LHCN-M2 (cell line): ENCODE results near the gene HSPB1. TPM values are rescaled to one million over a fixed set of nuclear protein-coding genes. Genes with fewer than 3 reads are reported as not detected.
"Not testable (repeated sequence)": the region's sequence is repeated elsewhere in the genome, so short reads cannot be mapped to it uniquely, and the experiment has no call there.

Experiments used
- DNase-seq: peaks from one replicate; pipeline ENCODE4 v3.0.0-alpha.2; 2012; ENCODE audit warnings: low read depth
- total RNA-seq: library from RNA; depleted of rRNA; stranded (reverse); fragments of >200 nt; gene quantifications from 2 replicates; pipeline ENCODE4 v1.2.3, GENCODE V29; 2014; rRNA removed

Gene HSPB1
- total RNA-seq, 1 experiment from 2014 or later, result 189 TPM

GRCh38 chr7:76333511-76334101 is 31.1 kb downstream of the HSPB1 start:
- DNase-seq, result no peak

- no peak for DNase-seq
Observed at GRCh38 chr7:76334320-76334967, 32.0 kb downstream of the HSPB1 start.

DNA sequence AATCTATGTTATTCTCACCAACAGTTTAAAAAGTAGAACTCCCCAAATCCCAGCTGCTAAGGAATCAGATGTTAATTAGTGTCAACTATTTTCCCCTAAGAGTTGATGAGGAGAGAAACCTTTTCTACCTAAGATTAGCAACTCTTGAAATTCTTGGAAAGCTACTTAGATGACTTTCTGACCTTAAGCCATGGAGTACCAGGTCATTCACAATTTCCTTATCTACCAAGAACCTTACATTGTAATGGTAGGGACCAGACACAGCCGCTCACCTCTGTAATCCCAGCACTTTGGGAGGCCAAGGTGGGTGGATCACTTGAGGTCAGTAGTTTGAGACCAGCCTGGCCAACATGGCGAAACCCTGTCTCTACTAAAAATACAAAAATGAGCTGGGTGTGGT is 32.9 kb downstream of the HSPB1 start:
- DNase-seq, result not testable (repeated sequence)

GRCh38 chr7:76336094-76336493 is 33.6 kb downstream of the HSPB1 start:
- no peak for DNase-seq

- no peak for DNase-seq
Observed at GRCh38 chr7:76337147-76337546, 34.7 kb downstream of the HSPB1 start.

- DNase-seq, result no peak
Observed at GRCh38 chr7:76338298-76339084, 36.0 kb downstream of the HSPB1 start.

DNA sequence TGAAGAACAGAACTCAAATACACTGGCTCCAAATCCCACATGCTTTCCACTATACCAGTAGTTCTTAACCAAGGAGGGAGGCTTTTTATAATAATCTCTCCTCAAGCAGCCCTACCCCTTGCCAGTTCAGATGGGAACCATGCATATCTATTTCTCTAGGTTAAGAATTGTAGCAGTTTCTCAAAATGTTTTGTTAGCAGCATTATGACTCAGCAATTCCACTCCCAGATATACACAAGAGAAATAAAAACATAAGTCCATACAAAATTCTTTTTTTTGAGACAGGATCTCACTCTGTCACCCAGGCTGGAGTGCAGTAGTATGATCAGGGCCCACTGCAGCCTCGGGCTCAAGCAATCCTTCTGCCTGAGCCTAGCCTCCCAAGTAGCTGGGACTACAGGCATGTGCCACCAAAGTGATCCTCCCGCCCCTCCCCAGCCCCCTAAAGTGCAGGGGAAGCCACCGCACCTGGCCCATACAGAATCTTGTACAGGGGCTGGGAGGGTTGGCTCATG is 38.2 kb downstream of the HSPB1 start:
- peak; percentile 87 for DNase-seq

- DNase-seq, result no peak
Observed at GRCh38 chr7:76342222-76342621, 39.7 kb downstream of the HSPB1 start.

DNA sequence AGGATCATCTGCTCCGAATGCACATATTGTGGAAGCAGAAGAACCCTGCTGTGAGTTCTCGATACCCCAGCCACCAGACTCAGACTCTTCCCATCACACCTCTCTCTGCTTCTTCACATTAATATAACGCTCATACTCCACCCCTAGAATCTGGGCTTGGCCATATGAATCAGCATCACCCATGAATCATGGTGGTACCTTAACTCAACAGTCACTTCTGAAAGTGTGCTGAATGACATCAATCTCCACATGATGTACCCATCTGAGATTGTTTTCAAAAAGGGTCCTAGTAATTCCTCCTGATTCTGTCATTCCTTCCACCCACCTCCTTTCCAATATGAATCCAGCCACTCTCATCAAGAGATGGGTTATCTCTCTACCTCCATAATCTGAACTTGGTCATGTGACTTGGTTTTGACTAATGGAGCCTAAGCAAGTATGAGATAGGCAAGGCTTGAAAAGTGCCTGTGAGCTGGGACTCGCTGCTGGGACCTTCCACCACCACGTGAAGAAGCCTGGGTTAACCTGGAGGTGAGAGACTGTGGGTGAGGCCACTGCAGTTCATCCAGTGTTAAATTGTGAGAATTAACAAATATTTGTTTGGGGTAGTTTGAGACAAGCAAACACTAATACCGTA is 40.9 kb downstream of the HSPB1 start:
- peak; percentile 40 for DNase-seq

DNA sequence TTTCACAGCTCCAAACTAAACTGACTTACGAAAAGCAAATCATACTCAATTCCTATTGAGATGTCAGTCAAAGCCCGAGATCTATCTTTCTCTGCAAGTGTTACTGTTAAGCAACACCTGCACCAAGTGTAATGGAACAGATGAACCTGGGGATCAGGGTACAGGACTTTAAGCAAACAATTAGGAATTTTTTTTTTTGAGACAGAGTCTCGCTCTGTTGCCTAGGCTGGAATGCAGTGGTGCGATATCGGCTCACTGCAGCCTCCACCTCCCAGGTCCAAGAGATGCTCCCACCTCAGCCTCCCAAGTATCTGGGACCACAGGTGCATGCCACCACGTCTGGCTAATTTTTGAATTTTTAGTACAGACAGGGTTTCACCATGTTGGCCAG is 41.5 kb downstream of the HSPB1 start:
- no peak for DNase-seq

DNA sequence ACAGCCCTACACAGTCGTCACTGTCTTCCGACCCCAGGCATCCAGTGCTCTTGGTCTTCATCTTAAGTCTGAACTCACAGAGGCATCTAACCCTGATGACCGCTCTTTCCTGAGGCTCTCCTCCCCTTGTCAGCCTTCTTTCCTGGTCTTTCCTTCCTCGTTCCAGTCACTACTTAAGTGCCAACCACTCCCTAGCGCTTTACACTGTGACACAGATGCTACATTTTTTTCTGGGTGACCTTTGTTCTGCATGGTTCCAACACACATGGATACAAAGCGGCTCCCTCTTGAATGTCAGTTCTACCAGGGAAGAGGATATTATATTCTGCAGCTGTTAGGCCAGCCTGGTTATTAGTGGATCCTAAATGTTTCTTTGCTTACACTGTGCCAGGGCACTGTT is 43.6 kb downstream of the HSPB1 start:
- no peak for DNase-seq

DNA sequence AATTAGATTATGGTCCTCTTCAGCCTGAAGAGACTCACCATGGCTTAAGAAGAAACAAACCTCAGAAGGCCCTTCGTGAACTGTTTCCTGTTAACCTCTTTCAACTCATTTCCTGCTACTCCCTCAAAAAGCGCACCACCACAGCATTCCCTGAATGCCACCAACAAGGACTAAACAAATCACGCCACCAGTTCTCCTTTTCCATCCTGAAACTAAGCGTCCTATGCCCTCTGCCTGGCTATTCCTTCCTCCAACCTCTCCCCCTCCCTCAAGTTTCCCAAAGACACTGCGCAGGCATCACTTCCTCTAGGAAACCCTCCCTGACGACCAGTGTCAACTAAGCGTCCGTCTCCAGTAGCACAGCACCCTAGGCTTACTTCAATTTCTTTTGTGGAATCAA is 44.3 kb downstream of the HSPB1 start:
- DNase-seq, result no peak

DNA sequence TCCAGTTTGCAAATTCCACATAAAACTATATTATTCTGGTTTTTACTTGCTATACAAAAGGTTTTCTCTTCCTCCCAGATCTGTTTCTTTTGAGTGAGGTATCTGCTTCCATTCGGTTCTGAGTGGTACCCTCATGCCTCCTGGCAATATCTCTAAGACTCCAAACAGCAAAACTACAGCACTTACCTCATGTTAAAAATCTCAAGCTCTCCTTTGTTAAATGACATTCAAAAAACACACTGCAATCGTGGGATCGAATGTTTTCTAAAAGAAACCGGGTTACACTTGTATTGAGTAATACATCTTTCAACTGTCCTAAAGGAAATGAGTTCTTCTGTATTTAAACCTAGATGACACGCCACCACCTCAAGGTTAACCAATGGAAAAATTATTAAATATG is 45.2 kb downstream of the HSPB1 start:
- DNase-seq, result no peak

DNA sequence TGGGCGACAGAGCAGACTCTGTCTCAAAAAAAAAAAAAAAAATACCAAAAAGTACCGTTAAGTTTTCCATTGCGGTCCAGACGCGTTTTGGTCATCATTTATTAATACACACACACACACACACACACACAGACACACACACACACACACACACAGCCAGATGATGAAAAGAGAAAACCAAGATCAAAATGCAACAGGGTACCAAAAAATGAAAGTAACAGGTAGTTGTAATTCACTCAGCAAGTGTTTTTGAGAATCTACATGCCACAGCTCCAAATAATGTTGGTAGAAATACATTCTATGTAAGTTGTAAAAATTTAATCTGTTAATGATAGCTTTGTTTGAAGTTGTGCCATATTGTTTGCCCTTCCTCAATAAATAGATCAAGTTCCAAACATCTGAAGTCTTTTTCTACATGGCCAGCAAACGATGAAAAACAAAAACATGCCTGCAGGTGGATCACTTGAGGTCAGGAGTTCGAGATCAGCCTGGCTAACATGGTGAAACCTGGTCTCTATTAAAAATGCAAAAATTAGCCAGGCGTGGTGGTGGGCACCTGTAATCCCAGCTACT is 46.9 kb downstream of the HSPB1 start:
- DNase-seq, result no peak

DNA sequence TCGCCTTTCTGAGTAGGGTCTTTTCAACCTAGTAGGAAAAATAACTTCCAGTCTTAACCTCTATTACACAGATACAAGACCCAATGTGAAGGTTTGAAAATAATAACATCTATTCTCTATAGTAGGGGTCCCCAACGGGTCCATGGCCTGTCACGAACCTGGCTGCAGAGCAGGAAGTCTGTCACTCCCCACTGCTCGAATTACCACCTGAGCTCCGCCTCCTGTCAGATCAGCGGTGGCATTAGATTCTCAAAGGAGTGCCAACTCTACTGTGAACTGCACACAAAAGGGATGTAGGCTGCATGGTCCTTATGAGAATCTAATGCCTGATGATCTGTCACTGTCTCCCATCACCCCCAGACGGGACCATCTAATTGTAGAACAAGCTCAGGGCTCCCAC is 48.9 kb downstream of the HSPB1 start:
- DNase-seq, result no peak

DNA sequence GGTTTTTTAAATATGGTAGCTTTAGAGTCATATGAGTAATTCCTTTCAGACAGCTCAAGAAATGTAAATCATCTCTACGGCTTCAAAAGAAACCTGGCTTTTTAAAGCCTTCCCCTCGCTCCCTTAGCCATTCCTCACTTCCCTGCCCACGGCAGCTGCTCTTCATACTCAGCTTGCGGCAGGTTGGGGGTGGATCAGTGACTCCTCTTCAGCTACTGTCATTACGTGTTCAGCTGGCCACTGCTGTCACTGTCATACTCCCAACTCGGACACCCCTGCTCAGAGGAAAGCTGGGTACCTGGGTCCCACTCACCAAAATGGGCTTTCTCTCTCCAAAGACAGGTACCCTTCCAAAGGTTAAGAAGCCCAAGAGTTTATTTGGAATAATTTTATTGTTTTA is 49.7 kb downstream of the HSPB1 start:
- DNase-seq, result peak; percentile 93

DNA sequence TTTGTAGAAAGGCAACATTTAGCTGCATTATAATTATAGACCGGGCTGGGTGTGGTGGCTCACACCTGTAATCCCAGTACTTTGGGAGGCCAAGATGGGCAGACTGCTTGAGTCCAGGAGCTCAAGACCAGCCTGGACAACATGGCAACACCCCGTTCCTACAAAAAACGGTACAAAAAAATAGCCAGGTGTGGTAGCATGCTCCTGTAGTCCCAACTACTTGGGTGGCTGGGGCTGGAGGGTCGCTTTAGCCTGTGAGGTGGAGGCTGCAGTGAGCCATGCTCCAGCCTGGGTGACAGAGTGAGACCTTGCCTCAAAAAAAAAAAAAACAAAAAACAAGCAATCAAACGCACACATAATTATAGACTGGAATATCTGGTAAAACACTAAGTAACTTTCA is 51.3 kb downstream of the HSPB1 start:
- no peak for DNase-seq

Other genes starting within 250 kb of the HSPB1 start
- gene SRRM3, start 100.8 kb upstream of the HSPB1 start, total RNA-seq, result 0.40 and 1.3 TPM in 2 replicates
- gene YWHAG, start 56.3 kb downstream of the HSPB1 start, total RNA-seq, result 130 and 167 TPM in 2 replicates
- 0.29 and 0.71 TPM in 2 replicates for gene SSC4D, start 107.0 kb downstream of the HSPB1 start, total RNA-seq
- gene ZP3, start 122.3 kb downstream of the HSPB1 start, total RNA-seq, result 2.7 TPM in 1 of 2 replicates, not detected in the other
- 22.4 and 33.0 TPM in 2 replicates for gene DTX2, start 159.0 kb downstream of the HSPB1 start, total RNA-seq
- gene UPK3B, start 207.9 kb downstream of the HSPB1 start, total RNA-seq, result 0.46 TPM in 1 of 2 replicates, not detected in the other
- gene SPDYE16, start 240.6 kb downstream of the HSPB1 start, total RNA-seq, result not detected in 2 replicates